HG03135 (cell line): ENCODE data around the gene RGS4.

ENCODE experiments used
- ATAC-seq: cut with Tn5 transposase; IDR thresholded peaks from one replicate; pipeline ENCODE4 v1.9.1; 2021; ENCODE audit warnings: mild to moderate bottlenecking, moderate library complexity; ENCODE audit not compliant: unreplicated experiment

The RGS4 gene

GRCh38 chr1:163069142-163069541 is at the start of gene RGS4:
Gene RGS4, plus strand, starts transcription at chr1:163069361. Its CDS starts 124 bp downstream, at chr1:163069485.
- ATAC-seq = no peak

- ATAC-seq = no peak
Observed at GRCh38 chr1:163022129-163022528, 47.0 kb upstream of the RGS4 start.

GRCh38 chr1:163027610-163028009 is 41.6 kb upstream of the RGS4 start:
- ATAC-seq = no peak

GRCh38 chr1:163029901-163030300 is 39.3 kb upstream of the RGS4 start:
- no peak for ATAC-seq

- no peak for ATAC-seq
Observed at GRCh38 chr1:163035446-163036249, 33.5 kb upstream of the RGS4 start.

GRCh38 chr1:163036671-163037070 is 32.5 kb upstream of the RGS4 start:
- no peak for ATAC-seq

- ATAC-seq = no peak
Observed at GRCh38 chr1:163038928-163039706, 30.0 kb upstream of the RGS4 start.

GRCh38 chr1:163039707-163040093 is 29.5 kb upstream of the RGS4 start:
- ATAC-seq = no peak

GRCh38 chr1:163046071-163046470 is 23.1 kb upstream of the RGS4 start:
- ATAC-seq = no peak

- ATAC-seq = no peak
Observed at GRCh38 chr1:163047951-163048659, 21.1 kb upstream of the RGS4 start.

- no peak for ATAC-seq
Observed at GRCh38 chr1:163048869-163049268, 20.3 kb upstream of the RGS4 start.

- ATAC-seq = no peak
Observed at GRCh38 chr1:163049296-163049695, 19.9 kb upstream of the RGS4 start.

- no peak for ATAC-seq
Observed at GRCh38 chr1:163050496-163050895, 18.7 kb upstream of the RGS4 start.

- no peak for ATAC-seq
Observed at GRCh38 chr1:163054181-163054591, 15.0 kb upstream of the RGS4 start.

- ATAC-seq = no peak
Observed at GRCh38 chr1:163055005-163055404, 14.2 kb upstream of the RGS4 start.

- no peak for ATAC-seq
Observed at GRCh38 chr1:163055531-163055930, 13.6 kb upstream of the RGS4 start.

GRCh38 chr1:163056831-163057230 is 12.3 kb upstream of the RGS4 start:
- ATAC-seq = no peak

GRCh38 chr1:163060343-163061007 is 8.7 kb upstream of the RGS4 start:
- no peak for ATAC-seq

GRCh38 chr1:163063143-163063542 is 6.0 kb upstream of the RGS4 start:
- ATAC-seq = no peak

- ATAC-seq = no peak
Observed at GRCh38 chr1:163063610-163064009, 5.6 kb upstream of the RGS4 start.

- ATAC-seq = no peak
Observed at GRCh38 chr1:163066168-163066567, 3.0 kb upstream of the RGS4 start.
